ENCODE results near the gene FOXP1.
A peak's percentile ranks its signal among the peaks of the same experiment; 100 is the strongest.

Gene FOXP1

DNA sequence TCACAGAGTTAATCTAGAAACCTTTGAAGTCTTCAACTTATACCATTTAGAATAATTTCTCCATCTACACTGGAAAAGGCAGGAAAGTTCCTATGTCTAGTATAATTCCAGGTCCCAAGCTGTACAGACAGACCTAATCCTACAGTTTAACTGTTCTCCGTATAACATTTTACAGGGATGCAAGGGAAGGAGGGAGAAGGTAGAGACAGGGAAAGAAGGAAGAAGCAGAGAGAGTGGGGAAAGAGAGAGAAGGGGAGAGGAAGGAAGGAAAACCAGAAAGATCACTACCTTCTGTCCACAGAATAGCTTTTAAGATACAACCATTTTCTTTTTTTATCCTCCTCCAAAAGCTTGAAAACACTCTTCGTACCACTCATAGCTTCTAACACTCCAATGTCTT, 185.8 kb downstream of the FOXP1 start:
- Histone ChIP-seq H3K4me1 (ENCODE audit: control insufficient read depth in 1 of 2, insufficient read depth in 1 of 2, low read depth in 1 of 2, low read length in 1 of 2) (peaks cover 32 to 43% of the 10 kb centered on the region in 2 experiments), H3K27ac (peak overlapping the region; percentile 19), H3K9me3 (no peaks in the 10 kb centered on the region), H3K4me3 (ENCODE audit: low read depth in 1 of 2, low read length in 1 of 2) (no peak overlapping the region), H3K36me3 (no peaks in the 10 kb centered on the region), H3K27me3 (no peaks in the 10 kb centered on the region)
- TF ChIP-seq, protein P1, sequence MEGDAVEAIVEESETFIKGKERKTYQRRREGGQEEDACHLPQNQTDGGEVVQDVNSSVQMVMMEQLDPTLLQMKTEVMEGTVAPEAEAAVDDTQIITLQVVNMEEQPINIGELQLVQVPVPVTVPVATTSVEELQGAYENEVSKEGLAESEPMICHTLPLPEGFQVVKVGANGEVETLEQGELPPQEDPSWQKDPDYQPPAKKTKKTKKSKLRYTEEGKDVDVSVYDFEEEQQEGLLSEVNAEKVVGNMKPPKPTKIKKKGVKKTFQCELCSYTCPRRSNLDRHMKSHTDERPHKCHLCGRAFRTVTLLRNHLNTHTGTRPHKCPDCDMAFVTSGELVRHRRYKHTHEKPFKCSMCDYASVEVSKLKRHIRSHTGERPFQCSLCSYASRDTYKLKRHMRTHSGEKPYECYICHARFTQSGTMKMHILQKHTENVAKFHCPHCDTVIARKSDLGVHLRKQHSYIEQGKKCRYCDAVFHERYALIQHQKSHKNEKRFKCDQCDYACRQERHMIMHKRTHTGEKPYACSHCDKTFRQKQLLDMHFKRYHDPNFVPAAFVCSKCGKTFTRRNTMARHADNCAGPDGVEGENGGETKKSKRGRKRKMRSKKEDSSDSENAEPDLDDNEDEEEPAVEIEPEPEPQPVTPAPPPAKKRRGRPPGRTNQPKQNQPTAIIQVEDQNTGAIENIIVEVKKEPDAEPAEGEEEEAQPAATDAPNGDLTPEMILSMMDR (IDR thresholded peaks at IDR 0.05) = no peak

DNA sequence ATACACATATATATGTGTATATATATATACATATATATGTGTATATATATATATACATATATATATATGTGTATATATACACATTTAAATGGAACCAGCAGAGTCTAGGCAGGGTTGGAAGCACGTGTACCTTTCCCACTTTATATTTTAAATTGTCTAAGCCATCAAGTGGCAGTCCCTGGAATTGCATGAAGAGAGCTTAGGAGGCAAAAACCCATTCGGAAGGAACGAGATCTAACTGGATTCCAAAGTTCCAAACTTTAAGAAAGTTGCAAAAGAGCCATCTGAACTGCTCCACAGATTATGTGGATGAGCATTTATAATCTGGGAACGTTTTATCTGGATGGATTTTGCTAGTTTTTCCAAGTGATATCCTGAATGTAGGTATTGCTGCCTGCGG, 186.5 kb downstream of the FOXP1 start:
- peaks cover 32 to 44% of the 10 kb centered on the region in 2 experiments for H3K4me1 ChIP-seq (ENCODE audit: control insufficient read depth in 1 of 2, insufficient read depth in 1 of 2, low read depth in 1 of 2, low read length in 1 of 2)
- H3K27me3 ChIP-seq = no peaks in the 10 kb centered on the region
- no peak overlapping the region for H3K27ac ChIP-seq
- no peaks in the 10 kb centered on the region for H3K36me3 ChIP-seq
- H3K9me3 ChIP-seq = no peaks in the 10 kb centered on the region
- no peak overlapping the region for H3K4me3 ChIP-seq (ENCODE audit: low read depth in 1 of 2, low read length in 1 of 2)
- TF ChIP-seq, protein P1 (IDR thresholded peaks at IDR 0.05) = peak; percentile 50

DNA sequence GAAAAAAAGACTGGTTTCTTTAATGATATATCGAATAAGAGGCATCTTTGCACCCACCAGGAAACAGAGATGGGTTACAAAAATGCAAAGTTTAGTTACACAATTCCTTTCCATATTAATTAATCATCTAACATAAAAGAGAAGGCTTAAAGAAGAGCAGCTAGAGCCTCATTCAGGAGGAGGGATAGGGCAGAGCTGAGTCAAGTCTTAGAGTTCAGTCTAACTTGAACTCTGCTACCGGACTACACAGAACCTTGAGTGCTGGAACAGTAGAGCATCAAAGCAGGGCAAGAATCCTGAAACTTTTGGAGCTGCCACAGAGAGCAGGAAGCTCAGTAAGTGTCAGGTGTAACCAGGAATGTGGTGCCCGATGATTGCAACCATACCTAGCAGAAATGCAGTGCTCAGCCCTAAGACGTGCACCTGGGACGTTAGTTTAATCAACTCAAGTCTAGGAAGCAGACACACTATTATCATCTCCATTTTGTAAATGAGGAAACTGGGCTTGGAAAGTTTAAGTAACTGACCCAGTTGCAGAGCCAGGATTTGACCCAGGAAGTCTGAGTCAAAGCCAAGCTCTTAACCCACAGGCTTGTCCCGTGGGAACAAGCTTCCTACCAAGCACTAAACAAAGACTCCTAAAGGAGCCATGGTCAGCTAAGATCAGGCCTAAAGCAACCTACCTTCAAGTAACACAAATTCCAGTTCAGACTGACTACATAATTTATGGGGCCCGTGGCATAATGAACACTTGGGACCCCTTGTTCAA, 187.4 kb downstream of the FOXP1 start:
- H3K27me3 ChIP-seq = no peaks in the 10 kb centered on the region
- H3K4me1 ChIP-seq (ENCODE audit: control insufficient read depth in 1 of 2, insufficient read depth in 1 of 2, low read depth in 1 of 2, low read length in 1 of 2) = peaks cover 39 to 53% of the 10 kb centered on the region in 2 experiments
- no peaks in the 10 kb centered on the region for H3K9me3 ChIP-seq
- peak overlapping the region; percentile 40 for H3K27ac ChIP-seq
- TF ChIP-seq, protein P1 (IDR thresholded peaks at IDR 0.05) = no peak
- H3K4me3 ChIP-seq (ENCODE audit: low read depth in 1 of 2, low read length in 1 of 2) = no peak overlapping the region
- H3K36me3 ChIP-seq = no peaks in the 10 kb centered on the region

DNA sequence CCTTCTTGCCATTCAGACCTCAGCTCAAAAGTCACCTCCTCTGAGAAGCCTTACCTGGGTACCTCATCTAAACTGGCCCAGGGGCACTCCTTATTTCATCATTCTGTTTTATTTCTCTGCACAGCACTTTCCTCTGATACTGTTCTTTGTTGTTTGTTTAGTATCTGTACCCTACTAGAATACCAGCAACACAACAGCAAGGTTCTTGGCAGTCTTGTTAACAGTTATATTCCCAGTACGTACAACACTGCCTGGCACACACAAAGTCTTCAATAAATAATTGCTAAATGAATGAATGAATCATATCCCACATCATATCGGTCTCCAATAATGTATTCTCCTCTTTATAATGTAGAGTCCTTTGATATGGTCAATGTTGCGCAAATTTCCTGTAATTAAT, 188.1 kb downstream of the FOXP1 start:
- no peak overlapping the region for H3K27ac ChIP-seq
- no peaks in the 10 kb centered on the region for H3K9me3 ChIP-seq
- TF ChIP-seq, protein P1 (IDR thresholded peaks at IDR 0.05) = no peak
- H3K27me3 ChIP-seq = no peaks in the 10 kb centered on the region
- H3K4me1 ChIP-seq (ENCODE audit: control insufficient read depth in 1 of 2, insufficient read depth in 1 of 2, low read depth in 1 of 2, low read length in 1 of 2) = peaks cover 45 to 59% of the 10 kb centered on the region in 2 experiments
- H3K36me3 ChIP-seq = no peaks in the 10 kb centered on the region
- no peak overlapping the region for H3K4me3 ChIP-seq (ENCODE audit: low read depth in 1 of 2, low read length in 1 of 2)

DNA sequence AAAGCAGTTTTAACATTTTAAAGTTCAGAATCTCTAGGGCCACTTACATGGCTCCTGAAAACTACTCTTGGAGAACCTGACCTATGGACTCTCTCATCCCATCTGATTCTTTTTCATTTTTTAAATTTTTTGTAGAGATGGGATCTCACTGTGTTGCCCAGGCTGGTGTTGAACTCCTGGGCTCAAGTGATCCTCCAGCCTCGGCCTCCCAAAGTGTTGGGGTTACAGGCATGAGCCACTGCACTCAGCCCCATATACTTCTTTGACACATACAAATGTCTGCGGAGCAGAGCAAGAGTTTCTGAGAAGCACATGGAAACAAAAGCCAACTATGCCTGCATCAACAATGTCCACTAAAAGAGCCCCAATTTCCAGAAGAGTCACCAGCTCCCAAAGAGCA, 189.8 kb downstream of the FOXP1 start:
- H3K36me3 ChIP-seq = no peaks in the 10 kb centered on the region
- H3K27me3 ChIP-seq = no peaks in the 10 kb centered on the region
- no peaks in the 10 kb centered on the region for H3K9me3 ChIP-seq
- no peak overlapping the region for H3K27ac ChIP-seq
- H3K4me3 ChIP-seq (ENCODE audit: low read depth in 1 of 2, low read length in 1 of 2) = no peak overlapping the region
- TF ChIP-seq, protein P1 (IDR thresholded peaks at IDR 0.05) = no peak
- peaks cover 54 to 64% of the 10 kb centered on the region in 2 experiments for H3K4me1 ChIP-seq (ENCODE audit: control insufficient read depth in 1 of 2, insufficient read depth in 1 of 2, low read depth in 1 of 2, low read length in 1 of 2)
